HG03354 (cell line): ENCODE results near the gene AFAP1.

ENCODE experiments used
- ATAC-seq: cut with Tn5 transposase; IDR thresholded peaks from one replicate; pipeline ENCODE4 v1.9.1; 2021; ENCODE audit warnings: mild to moderate bottlenecking; ENCODE audit not compliant: unreplicated experiment, poor library complexity, severe bottlenecking

Gene AFAP1

GRCh38 chr4:7900334-7900909, 39.2 kb downstream of the AFAP1 start:
- no peak for ATAC-seq

GRCh38 chr4:7899184-7899869, 40.3 kb downstream of the AFAP1 start:
- ATAC-seq: no peak

- no peak for ATAC-seq
Observed at GRCh38 chr4:7898385-7898784, 41.3 kb downstream of the AFAP1 start.

GRCh38 chr4:7897811-7898210, 41.9 kb downstream of the AFAP1 start:
- ATAC-seq: no peak

- no peak for ATAC-seq
Observed at GRCh38 chr4:7894677-7895181, 44.9 kb downstream of the AFAP1 start.

- no peak for ATAC-seq
Observed at GRCh38 chr4:7894098-7894676, 45.5 kb downstream of the AFAP1 start.

- no peak for ATAC-seq
Observed at GRCh38 chr4:7893539-7893938, 46.1 kb downstream of the AFAP1 start.

- no peak for ATAC-seq
Observed at GRCh38 chr4:7892212-7893019, 47.2 kb downstream of the AFAP1 start.

- ATAC-seq: no peak
Observed at GRCh38 chr4:7890635-7891393, 48.8 kb downstream of the AFAP1 start.

- ATAC-seq: no peak
Observed at GRCh38 chr4:7887436-7887835, 52.2 kb downstream of the AFAP1 start.

- no peak for ATAC-seq
Observed at GRCh38 chr4:7886007-7886973, 53.4 kb downstream of the AFAP1 start.

GRCh38 chr4:7885216-7886006, 54.2 kb downstream of the AFAP1 start:
- no peak for ATAC-seq

- no peak for ATAC-seq
Observed at GRCh38 chr4:7880683-7881082, 59.0 kb downstream of the AFAP1 start.

GRCh38 chr4:7879127-7879526, 60.5 kb downstream of the AFAP1 start:
- no peak for ATAC-seq

- ATAC-seq: no peak
Observed at GRCh38 chr4:7878323-7878722, 61.3 kb downstream of the AFAP1 start.

GRCh38 chr4:7877176-7877575, 62.5 kb downstream of the AFAP1 start:
- ATAC-seq: no peak

- no peak for ATAC-seq
Observed at GRCh38 chr4:7876201-7876875, 63.3 kb downstream of the AFAP1 start.
